Thymus (tissue), 11 donors: ENCODE results near the gene DNAAF3. TPM values are rescaled to one million over a fixed set of nuclear protein-coding genes. Genes with fewer than 3 reads are reported as not detected.

Experiments used
- DNase-seq, 9 donors: peaks; one replicate each; pipeline ENCODE4 v3.0.0-alpha.2; 2013; ENCODE audit warnings: low spot score in 9 of 9, low read depth in 6 of 9, missing footprints in 1 of 9
- H3K27ac ChIP-seq, 2 donors: one replicate each; pipeline ENCODE4 v1.5.1; 2013; ENCODE audit warnings: control low read depth in 1 of 2, low read depth in 1 of 2, low read length in 1 of 2, mild to moderate bottlenecking in 1 of 2, moderate library complexity in 1 of 2
- H3K27me3 ChIP-seq, 2 donors: one replicate each; pipeline ENCODE4 v1.5.1; 2013; ENCODE audit warnings: low read length in 1 of 2; ENCODE audit not compliant: control insufficient read depth in 2 of 2, insufficient read depth in 1 of 2
- H3K36me3 ChIP-seq, 2 donors: one replicate each; pipeline ENCODE4 v1.5.1; 2013; ENCODE audit warnings: low read length in 1 of 2, mild to moderate bottlenecking in 1 of 2, moderate library complexity in 1 of 2; ENCODE audit not compliant: control insufficient read depth in 2 of 2, insufficient read depth in 2 of 2
- H3K4me1 ChIP-seq, 2 donors: one replicate each; pipeline ENCODE4 v1.5.1; 2013; ENCODE audit warnings: low read length in 2 of 2; ENCODE audit not compliant: control insufficient read depth in 2 of 2, insufficient read depth in 2 of 2
- H3K4me3 ChIP-seq, 2 donors: one replicate each; pipeline ENCODE4 v1.5.1; 2013; ENCODE audit warnings: low read length in 2 of 2, control low read depth in 1 of 2, mild to moderate bottlenecking in 1 of 2
- H3K9me3 ChIP-seq, 2 donors: one replicate each; pipeline ENCODE4 v1.5.1; 2013; ENCODE audit warnings: low read length in 1 of 2, mild to moderate bottlenecking in 1 of 2; ENCODE audit not compliant: control insufficient read depth in 2 of 2, insufficient read depth in 1 of 2
- WGBS: extraction: QIAGEN DNeasy Blood & Tissue Kit; methylation state at CpG from one replicate; pipeline ENCODE4 v1.1.7; 2013; 5-methylcytosine and 5-hydroxymethylcytosine counted together
- polyA plus RNA-seq: library from polyadenylated mRNA; stranded (reverse); fragments of 200-250 nt; gene quantifications from one replicate; pipeline ENCODE4 v1.2.3, GENCODE V29; 2013
- total RNA-seq: library from RNA; stranded (reverse); fragments of 120-200 nt; gene quantifications from one replicate; pipeline ENCODE4 v1.2.4, GENCODE V29; 2013
- donor health status: healthy.

Gene DNAAF3
- total and polyA plus RNA-seq, 2 donors, result 0.24 to 0.64 TPM

GRCh38 chr19:55199620-55200204 is 33.3 kb upstream of the DNAAF3 start:
- DNase-seq, result no peak
- Histone ChIP-seq H3K4me3 (no peak overlapping the region), H3K4me1 (no peaks in the 10 kb centered on the region), H3K36me3 (no peaks in the 10 kb centered on the region), H3K27me3 (peaks cover 0 to 5% of the 10 kb centered on the region in 2 donors), H3K9me3 (no peaks in the 10 kb centered on the region), H3K27ac (no peak overlapping the region)
- WGBS, result 76% methylated on average over 5 of the region's 5 CpGs

- H3K36me3 ChIP-seq, result no peaks in the 10 kb centered on the region
- WGBS, result 80% methylated on average over 5 of the region's 5 CpGs
- peaks cover 0 to 5% of the 10 kb centered on the region in 2 donors for H3K27me3 ChIP-seq
- DNase-seq, result no peak
- H3K4me3 ChIP-seq, result no peak overlapping the region
- H3K9me3 ChIP-seq, result no peaks in the 10 kb centered on the region
- no peaks in the 10 kb centered on the region for H3K4me1 ChIP-seq
- no peak overlapping the region for H3K27ac ChIP-seq
These were observed 32.2 kb upstream of the DNAAF3 start for GRCh38 chr19:55198651-55199050.

GRCh38 chr19:55197528-55197927 is 31.1 kb upstream of the DNAAF3 start:
- Histone ChIP-seq H3K9me3 (no peaks in the 10 kb centered on the region), H3K36me3 (no peaks in the 10 kb centered on the region), H3K4me1 (no peaks in the 10 kb centered on the region), H3K4me3 (no peak overlapping the region), H3K27ac (no peak overlapping the region), H3K27me3 (peaks cover 0 to 5% of the 10 kb centered on the region in 2 donors)
- WGBS, result 75% methylated on average over 4 of the region's 4 CpGs
- no peak for DNase-seq

- peaks cover 0 to 5% of the 10 kb centered on the region in 2 donors for H3K27me3 ChIP-seq
- no peak overlapping the region for H3K27ac ChIP-seq
- 94% methylated on average over 10 of the region's 10 CpGs for WGBS
- no peaks in the 10 kb centered on the region for H3K36me3 ChIP-seq
- DNase-seq, result no peak
- H3K9me3 ChIP-seq, result no peaks in the 10 kb centered on the region
- H3K4me3 ChIP-seq, result no peak overlapping the region
- no peaks in the 10 kb centered on the region for H3K4me1 ChIP-seq
These were observed 30.4 kb upstream of the DNAAF3 start for GRCh38 chr19:55196803-55197202.

- WGBS, result 85% methylated on average over 12 of the region's 12 CpGs
- peaks cover 0 to 2% of the 10 kb centered on the region in 2 donors for H3K27me3 ChIP-seq
- H3K27ac ChIP-seq, result no peak overlapping the region
- no peaks in the 10 kb centered on the region for H3K4me1 ChIP-seq
- no peaks in the 10 kb centered on the region for H3K9me3 ChIP-seq
- DNase-seq, result no peak
- H3K36me3 ChIP-seq, result no peaks in the 10 kb centered on the region
- no peak overlapping the region for H3K4me3 ChIP-seq
These were observed 27.1 kb upstream of the DNAAF3 start for GRCh38 chr19:55193481-55193880.

GRCh38 chr19:55189403-55189835 is 23.0 kb upstream of the DNAAF3 start:
- Histone ChIP-seq H3K4me3 (no peak overlapping the region), H3K27me3 (peaks cover 0 to 2% of the 10 kb centered on the region in 2 donors), H3K27ac (no peak overlapping the region), H3K4me1 (no peaks in the 10 kb centered on the region), H3K36me3 (no peaks in the 10 kb centered on the region), H3K9me3 (no peaks in the 10 kb centered on the region)
- 88% methylated on average over 15 of the region's 15 CpGs for WGBS
- no peak for DNase-seq

- no peak overlapping the region for H3K27ac ChIP-seq
- 36% methylated on average over 8 of the region's 8 CpGs for WGBS
- H3K4me3 ChIP-seq, result no peak overlapping the region
- H3K27me3 ChIP-seq, result peaks cover 0 to 2% of the 10 kb centered on the region in 2 donors
- no peaks in the 10 kb centered on the region for H3K4me1 ChIP-seq
- H3K36me3 ChIP-seq, result no peaks in the 10 kb centered on the region
- DNase-seq, result no peak
- H3K9me3 ChIP-seq, result no peaks in the 10 kb centered on the region
These were observed 22.2 kb upstream of the DNAAF3 start for GRCh38 chr19:55188625-55189024.

GRCh38 chr19:55186080-55186479 is 19.7 kb upstream of the DNAAF3 start:
- Histone ChIP-seq H3K27me3 (peaks cover 6 to 14% of the 10 kb centered on the region in 2 donors), H3K9me3 (peaks cover 0 to 3% of the 10 kb centered on the region in 2 donors), H3K4me1 (no peaks in the 10 kb centered on the region), H3K4me3 (no peak overlapping the region), H3K36me3 (no peaks in the 10 kb centered on the region), H3K27ac (no peak overlapping the region)
- DNase-seq, result no peak
- WGBS, result 90% methylated on average over 12 of the region's 12 CpGs

GRCh38 chr19:55181740-55182139 is 15.3 kb upstream of the DNAAF3 start:
- no peak overlapping the region for H3K27ac ChIP-seq
- 81% methylated on average over 20 of the region's 20 CpGs for WGBS
- peaks cover 15 to 19% of the 10 kb centered on the region in 2 donors for H3K4me1 ChIP-seq
- no peak overlapping the region for H3K4me3 ChIP-seq
- H3K27me3 ChIP-seq, result peaks cover 7 to 56% of the 10 kb centered on the region in 2 donors
- no peak for DNase-seq
- no peaks in the 10 kb centered on the region for H3K36me3 ChIP-seq
- peaks cover 1 to 3% of the 10 kb centered on the region in 2 donors for H3K9me3 ChIP-seq
